HG02571 (cell line): Measurements from ENCODE around the gene ATF7.
A peak's percentile ranks its signal among the peaks of the same experiment; 100 is the strongest.
"Not testable (repeated sequence)": the region's sequence is repeated elsewhere in the genome, so short reads cannot be mapped to it uniquely, and the experiment has no call there.

ENCODE experiments used
- ATAC-seq: cut with Tn5 transposase; IDR thresholded peaks from one replicate; pipeline ENCODE4 v1.9.1; 2021; ENCODE audit warnings: mild to moderate bottlenecking, moderate library complexity; ENCODE audit not compliant: unreplicated experiment

The ATF7 gene

DNA sequence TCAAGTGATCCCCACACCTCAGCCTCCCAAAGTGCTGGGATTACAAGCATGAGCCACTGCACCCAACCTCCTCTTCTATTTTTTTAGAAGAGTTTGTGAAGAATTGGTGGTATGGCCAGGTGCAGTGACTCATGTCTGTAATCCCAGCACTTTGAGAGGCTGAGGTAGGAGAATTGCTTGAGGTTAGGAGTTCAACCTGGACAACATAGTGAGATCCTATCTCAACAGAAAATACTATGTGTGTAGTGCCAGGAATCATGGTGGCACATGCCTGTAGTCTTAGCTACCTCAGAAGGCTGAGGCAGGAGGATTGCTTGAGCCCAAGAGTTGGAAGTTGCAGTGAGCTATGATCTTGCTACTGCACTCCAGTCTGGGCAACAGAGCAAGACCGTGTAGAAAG, 5.5 kb upstream of the ATF7 start:
- ATAC-seq = no peak

DNA sequence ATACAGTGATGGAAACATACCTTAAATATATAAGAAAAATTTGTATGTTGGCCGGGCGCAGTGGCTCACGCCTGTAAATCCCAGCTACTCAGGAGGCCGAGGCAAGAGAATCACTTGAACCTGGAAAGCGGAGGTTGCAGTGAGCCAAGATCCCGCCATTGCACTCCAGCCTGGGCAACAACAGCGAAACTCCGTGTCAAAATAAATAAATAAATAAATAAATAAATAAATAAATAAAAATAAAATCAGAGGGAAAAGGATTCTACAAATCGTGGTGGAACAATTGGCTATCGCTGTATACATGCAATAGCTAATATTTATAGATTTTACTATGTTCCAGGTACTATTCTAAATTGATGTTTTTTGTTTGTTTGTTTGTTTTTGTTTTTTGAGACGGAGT, 1.7 kb upstream of the ATF7 start:
- no peak for ATAC-seq

DNA sequence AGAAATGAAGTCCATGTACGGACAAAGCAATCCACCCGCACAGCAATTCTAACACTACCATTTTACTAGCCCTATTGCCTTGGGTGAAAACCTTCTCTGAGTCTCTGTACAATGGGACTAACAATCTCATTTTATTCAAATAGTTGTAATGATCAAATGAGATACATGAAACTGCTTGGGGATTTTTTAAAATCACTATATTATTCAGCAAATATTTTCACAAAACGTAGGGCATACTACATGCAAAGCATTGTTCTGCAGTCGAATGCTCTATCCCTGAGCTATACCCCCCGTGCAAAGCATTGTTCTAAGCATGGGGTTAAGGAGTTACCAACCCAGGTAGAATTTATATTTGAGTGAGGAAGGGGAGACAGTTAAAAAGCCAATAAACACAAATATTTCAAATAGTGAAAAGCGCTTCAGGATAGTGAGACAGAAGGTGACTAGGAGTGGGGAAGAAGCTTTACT, 554 bp upstream of the ATF7 start:
- peak; percentile 1 for ATAC-seq

DNA sequence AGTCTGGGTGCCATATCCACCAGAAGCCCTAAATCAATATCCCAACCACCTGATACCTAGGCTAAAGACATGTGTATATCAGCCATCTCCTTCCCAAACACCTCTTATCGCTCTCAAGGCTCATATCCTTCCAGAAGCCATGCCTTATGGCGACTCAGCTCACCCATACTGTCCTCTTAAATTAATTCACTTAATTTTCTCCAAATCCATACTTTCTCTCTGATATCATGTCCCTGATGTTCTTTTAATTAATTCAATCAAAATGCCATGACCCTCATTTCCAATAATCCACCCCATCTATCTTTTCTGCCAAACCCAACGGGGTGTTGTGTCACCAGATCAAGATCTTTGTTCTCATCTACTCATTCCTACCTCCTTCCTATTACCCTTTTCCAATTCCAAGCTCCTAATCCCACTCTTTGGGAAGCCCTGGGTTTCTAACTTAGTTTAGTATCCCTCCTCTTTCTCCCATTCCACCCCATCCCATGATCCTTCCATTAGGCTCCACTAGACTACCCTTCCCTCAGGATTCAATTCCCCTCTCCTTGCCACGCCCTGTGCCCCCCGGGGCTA, 723 bp downstream of the ATF7 start:
- no peak for ATAC-seq

DNA sequence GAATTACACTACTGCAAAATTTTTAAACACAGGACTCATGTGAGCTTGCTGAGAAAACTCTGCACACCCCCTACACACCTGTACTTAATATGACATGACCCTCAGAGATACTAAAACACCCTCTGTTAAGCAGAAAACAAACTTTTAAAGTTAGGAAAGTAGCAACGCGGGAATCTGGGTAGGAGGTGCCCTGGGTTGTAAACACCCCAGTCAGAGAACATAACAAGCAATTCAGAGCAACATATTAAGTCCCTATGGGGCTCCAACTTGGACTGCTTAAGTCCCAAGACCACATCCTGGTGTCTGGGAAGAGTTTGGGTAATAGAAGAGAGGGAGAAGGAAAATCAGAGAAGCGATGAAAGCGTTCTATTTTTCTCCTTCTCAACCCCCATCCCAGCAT, 1.2 kb downstream of the ATF7 start:
- ATAC-seq = no peak

DNA sequence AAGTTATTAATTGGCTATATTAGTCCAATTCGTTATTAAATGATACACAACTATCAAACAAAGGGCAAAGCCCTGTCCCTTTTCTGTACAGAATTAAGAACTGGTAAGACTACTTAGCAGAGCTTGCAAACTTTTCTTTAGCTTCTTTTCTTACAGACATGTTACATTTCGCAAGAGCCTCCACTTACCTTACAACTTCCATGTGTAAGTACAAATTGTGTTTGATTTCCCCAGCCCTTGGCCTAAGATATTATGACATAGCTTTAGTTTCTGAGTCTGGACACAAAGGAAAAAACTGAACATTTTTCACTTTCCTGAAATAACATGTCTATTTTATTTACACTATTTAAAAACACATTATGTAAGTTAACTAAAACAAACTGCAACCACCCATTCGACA, 1.7 kb downstream of the ATF7 start:
- ATAC-seq = no peak

DNA sequence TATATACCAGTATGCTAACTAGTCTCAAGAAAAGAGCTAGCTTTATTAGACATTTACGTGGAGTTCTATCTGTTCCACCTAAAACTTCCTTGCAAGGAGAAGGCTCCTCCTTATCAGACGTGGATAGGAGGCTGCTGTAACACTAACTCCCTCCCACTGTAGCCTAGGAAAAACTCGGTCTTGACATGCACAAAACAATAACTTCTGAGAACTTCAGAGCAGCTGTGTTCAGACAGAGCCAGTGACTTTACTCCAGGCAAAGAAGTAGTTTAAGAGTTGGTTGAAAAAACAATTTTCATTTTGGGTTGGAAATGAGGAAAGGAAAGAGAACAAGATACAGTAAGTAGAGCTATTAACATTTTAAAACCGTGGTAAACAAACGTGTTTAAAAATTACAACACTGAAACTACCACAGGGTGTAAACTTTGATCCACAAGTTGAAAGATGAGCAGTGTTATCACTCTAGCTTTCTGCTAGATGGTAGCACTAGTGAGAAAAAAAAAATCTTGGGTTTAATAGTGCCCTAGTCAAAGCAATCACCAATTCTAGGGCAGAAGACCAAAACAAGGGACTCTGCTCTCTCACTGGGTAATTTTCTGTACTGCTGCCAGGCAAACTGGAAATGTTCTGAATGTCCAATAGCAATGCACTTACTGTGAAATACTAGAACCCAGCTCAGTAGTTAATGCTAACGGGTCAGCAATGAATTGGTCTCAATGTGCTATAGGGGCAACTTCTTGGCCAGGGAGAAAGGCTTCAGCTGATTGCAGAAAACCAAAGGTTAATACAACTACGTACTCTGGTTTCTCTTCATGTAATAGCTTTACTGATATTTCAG, 2.4 kb downstream of the ATF7 start:
- ATAC-seq = no peak

DNA sequence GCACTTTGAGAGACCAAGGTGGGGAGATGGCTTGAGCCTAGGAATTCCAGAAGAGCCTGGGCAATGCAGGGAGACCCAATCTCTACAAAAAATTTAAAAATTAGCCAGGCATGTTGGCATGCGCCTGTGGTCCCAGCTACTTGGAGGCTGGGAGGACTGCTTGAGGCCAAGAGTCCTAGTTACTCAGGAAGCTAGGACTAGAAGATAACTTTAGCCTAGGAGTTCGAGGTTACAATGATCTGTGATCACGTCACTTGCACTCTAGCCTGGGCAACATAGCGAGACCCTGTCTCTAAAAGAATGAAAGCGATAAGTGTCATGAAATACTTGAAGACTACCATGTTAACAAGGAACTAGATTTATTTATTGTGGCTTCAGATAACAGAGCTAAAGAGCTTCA, 3.5 kb downstream of the ATF7 start:
- no peak for ATAC-seq

DNA sequence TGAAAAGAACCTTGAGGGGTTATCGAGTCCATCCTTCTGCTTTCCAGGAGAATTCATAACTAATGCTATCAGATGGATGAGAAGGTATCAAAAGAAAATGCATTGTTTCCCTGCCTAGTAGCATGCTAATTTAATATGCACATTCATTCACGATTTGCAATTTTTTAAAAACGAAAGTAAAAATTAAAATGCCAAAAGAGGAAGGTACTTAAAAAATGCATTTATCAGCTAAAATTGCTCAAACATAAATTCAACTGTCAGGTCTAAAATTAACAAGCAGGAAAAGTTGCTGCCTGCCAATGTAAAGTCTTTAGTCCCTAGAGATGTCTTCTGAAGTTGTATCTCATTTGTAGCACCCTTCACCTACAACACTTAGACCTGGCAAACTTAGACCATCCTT, 7.9 kb downstream of the ATF7 start:
- no peak for ATAC-seq

DNA sequence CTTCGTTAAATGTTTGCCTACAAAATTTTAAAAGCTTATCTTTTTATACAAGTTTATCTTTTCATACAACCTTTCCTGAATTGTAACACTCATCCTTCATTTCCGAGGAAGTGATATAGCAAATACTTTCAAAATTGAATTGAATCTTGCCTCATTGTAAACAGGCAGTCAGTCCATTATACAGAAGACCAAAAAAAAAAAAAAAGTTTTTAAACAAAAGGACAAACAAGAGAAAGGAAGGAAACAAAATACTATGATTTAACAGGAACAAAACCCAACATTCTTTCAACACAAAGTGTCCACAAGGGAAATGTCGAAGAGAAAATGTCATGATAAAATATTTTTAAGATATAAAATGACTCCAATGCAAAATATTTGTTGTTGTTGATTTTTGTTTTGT, 8.5 kb downstream of the ATF7 start:
- ATAC-seq = no peak

DNA sequence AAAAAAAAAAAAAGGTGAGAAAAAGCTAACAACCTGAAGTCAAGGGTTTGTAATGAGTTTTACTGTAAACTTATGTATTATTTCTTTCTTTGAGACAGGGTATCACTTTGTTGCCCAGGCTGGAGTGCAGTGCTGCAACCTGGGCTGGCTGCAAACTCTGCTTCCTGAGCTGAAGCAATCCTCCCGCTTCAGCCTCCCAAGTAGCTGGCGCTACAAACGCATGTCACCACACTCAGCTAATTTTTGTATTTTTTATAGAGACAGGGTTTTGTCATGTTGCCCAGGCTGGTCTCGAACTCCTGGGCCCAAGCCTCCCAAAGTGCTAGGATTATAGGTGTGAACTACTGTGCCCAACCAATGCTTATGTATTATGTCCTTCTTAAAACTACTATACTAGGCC, 9.2 kb downstream of the ATF7 start:
- ATAC-seq = no peak

DNA sequence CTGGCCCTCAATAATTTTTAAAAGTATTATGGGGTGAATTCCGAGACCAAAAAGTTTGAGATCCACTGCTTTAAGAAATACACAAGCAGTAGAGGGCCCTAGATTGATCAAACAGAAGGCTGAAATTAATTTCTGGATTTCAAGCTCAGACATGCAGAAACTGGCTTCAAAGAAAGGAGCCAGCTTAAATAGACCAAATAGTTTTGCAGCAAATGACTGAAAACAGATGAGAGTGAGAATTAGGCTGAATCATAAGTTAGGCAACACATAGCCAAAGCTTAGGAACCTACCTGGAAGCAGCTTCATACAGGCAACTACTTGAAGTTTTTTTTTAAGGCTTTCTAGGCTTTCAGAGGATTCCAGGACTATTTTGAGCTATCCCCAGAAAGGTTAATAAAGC, 12.4 kb downstream of the ATF7 start:
- ATAC-seq = no peak

DNA sequence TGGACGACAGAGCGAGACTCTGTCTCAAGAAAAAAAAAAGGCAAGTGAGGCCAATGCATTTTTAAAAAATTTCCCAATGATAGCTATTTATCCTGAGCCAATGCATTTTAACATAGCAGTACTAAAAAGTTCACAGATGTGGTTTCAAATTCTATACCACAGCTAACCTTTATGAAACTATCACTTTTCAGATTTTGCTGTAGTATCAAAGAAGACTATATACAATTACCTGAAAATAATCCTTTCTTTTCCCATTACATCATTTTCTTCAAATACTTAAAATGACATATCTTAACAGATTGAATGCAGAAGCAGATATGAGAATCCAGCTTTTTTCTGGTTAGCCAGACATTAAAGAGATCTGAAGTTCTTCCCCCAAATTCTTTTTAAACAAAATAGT, 13.2 kb downstream of the ATF7 start:
- no peak for ATAC-seq

DNA sequence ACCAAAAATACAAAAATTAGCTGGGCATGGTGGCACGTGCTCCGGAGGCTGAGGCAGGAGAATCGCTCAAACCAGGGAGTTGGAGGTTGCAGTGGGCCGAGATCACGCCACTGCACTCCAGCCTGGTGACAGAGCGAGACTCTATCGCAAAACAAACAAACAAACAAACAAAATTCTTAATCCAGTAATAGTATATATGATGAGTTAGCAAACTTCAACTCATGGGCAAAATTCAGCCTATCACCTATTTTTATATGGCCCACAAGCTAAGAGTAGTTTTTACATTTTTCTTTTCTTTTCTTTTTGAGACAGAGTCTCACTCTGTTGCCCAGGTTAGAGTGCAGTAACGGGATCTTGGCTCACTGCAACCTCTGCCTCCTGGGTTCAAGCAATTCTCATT, 14.9 kb downstream of the ATF7 start:
- no peak for ATAC-seq

DNA sequence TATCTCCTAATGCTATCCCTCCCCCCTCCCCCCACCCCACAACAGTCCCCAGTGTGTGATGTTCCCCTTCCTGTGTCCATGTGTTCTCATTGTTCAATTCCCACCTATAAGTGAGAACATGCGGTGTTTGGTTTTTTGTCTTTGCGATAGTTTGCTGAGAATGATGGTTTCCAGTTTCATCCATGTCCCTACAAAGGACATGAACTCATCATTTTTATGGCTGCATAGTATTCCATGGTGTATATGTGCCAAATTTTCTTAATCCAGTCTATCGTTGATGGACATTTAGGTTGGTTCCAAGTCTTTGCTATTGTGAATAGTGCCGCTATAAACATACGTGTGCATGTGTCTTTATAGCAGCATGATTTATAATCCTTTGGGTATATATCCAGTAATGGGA, 19.5 kb downstream of the ATF7 start:
- not testable (repeated sequence) for ATAC-seq

DNA sequence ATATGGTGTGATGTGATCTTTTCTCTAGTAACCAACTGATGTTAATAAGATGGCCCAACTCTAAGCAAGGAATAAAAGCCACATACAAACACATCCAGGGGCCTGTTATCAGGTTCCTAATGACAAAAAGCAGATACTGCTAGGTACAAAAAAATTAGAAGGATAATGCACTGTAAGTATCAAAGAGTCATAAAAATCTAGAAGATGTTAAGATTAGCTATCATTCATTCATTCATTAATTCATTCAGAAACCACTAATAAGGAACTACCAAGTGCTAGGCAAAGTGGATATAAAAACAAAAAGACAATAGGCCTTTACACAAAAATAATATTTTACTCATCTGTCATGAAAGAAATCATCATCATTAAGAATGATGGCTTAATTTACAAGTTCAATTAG, 21.6 kb downstream of the ATF7 start:
- no peak for ATAC-seq

DNA sequence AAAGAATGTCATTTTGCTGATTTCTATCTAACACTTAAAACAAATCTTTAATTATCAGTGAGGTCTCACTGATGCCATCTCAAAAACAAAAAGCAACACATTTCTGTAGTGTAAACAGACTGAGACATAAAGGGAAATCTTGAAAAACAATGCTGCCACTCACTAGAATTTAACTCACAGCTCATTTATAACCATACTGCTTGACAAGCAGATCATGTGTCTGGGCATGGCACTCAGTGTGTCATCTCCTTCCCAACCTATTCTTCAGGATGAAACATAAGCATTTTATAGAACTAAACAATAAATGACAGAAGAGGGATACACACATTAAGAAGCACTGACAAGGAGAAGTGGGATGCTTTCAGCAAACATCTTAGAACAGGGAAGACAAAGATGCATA, 22.4 kb downstream of the ATF7 start:
- no peak for ATAC-seq

DNA sequence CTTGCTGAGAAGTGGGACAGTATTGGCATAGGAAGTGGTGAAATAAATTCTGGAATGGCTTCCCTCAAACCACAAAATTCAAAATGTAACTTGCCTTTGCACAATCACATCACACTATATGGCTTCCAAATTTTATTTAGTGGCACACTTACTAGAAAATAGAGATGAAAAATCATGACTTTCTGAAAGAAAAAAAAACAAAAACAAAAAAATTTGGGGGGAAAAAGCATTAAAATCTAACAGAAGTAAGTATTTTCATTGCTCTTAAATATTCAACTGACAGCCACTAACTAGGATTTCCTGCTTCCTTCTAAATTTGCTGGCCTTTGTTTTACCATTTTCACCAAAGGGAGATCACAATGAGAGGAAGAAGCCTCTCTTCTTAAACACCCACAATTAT, 23.0 kb downstream of the ATF7 start:
- no peak for ATAC-seq

DNA sequence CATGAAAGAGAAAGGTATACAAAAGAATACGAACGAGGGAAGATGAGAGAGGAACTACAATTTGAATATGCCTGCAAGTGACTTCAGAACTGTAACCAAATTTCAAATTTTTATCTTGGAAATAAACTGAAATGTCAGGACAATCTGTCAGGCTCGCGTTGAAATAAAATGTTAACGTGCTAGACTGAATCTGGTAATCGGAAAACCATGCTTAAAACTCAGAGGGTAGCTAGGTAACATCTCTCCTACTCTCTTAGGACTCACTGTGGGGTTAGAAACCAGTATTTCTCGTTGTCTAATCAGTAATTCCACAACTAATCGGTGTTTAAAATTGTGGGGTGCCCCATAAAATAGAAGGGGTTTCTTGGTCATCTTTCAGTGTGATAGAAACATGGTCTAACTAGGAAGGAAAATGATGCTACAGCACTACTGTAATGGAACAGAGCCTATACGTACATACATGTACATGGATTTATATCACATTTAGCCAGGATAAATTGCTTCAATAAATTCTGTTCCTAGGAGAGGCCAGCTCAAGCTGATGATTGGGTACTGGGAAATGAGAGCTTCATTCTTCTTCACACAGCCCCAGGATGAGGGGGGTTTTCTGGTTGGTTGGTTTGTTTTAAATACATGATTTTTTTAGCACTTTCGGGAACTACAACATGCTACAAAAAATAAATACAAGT, 23.9 kb downstream of the ATF7 start:
- ATAC-seq = no peak

DNA sequence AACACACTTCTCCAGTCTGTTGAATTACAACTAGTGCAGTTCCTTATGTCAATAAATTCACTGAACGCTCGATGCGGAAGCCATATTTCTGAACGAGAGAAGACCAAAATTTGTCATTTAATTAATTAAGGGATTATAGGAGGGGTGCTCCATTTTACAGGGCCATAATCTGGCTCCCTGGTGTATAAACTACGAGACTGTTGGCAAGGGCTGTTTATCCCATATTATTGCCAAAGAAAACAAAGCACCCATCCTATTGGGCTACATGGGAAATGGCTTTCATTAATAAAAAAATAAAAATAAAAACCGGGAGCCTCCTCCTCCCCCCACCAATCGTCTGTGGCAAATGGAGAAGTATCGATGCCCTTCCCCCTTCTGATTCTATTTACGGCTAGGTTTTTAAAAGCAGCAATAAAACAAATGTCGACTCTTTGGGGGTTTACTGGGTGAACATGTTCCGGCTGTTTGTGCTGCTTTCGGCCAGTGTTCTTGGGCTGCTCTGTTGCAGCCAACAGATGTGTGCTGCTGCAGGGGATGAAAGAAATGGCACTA, 24.8 kb downstream of the ATF7 start:
- ATAC-seq = no peak

DNA sequence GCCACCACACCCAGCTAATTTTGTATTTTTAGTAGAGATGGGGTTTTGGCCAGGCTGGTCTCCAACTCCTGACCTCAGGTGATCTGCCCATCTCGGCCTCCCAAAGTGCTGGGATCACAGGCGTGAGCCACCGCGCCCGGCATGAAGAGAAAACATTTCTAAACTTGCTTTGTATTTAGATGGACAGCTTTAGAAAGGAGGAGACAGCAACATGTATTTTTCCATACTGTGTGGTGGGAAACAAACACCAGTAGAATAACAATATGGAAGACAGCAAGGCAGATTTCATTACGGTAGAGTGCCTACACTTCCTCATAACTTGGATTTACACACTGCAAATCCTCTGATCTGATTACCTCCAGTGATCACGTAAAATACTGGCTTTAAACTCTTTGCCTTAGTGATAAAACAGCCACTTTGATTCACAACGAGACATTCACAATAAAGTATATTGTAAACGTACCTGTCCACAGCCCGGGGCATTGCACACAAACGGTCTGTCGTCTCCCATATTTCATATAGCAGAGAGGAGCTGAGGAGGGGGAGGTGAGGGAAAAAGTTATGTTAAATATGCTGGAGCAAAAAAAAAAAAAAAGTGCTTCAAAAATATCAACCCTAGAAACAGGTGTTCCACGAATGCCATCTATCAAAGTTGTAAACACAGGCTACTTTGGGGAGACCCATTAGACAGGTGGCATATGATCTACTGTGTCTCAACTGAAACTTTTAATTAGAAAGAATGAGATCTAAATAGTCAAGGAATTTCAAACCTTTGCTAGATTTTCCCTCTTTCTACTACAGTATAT, 25.5 kb downstream of the ATF7 start:
- no peak for ATAC-seq
